HEK293 (cell line): ENCODE measurements around the gene NEGR1.

Source experiments
- CTCF ChIA-PET: fragments of 350-600 bp; formaldehyde crosslinking; extraction: SDS; loops from one replicate; lab custom pipeline; 2021; ENCODE audit warnings: antibody characterized with exemption; lab: Yijun Ruan, JAX
- POLR2A ChIA-PET: fragments of 300-600 bp; formaldehyde crosslinking; extraction: SDS; loops from one replicate; lab custom pipeline; 2020; ENCODE audit warnings: antibody characterized with exemption, inconsistent platforms; lab: Yijun Ruan, JAX
- H3K27ac ChIP-seq: fragments of 200-500 bp; sonication (Bioruptor generic); 2 replicates; pipeline ENCODE4 v1.5.1; 2014; ENCODE audit warnings: low read depth, low read length, control low read depth, inconsistent platforms; ENCODE audit errors: extremely low read depth
- H3K36me3 ChIP-seq, 2 experiments: fragments of 200-500 bp in 1 of 2; sonication (Bioruptor generic) in 1 of 2; 1 replicate in 1 of 2; 2 replicates in 1 of 2; pipeline ENCODE4 v1.5.1; 2014 to 2017; ENCODE audit warnings: inconsistent platforms in 2 of 2, low read length in 2 of 2; ENCODE audit not compliant: control insufficient read depth in 2 of 2, insufficient read depth in 1 of 2
- H3K4me1 ChIP-seq: fragments of 200-500 bp; sonication (Bioruptor generic); 2 replicates; pipeline ENCODE4 v1.5.1; 2014; ENCODE audit warnings: mild to moderate bottlenecking, low read length, inconsistent platforms; ENCODE audit not compliant: control insufficient read depth, insufficient read depth
- H3K4me3 ChIP-seq: 2 replicates; pipeline ENCODE4 v1.5.1; 2011; ENCODE audit warnings: low read depth, mild to moderate bottlenecking, control low read depth, low read length, moderate library complexity
- H3K9me3 ChIP-seq: fragments of 200-500 bp; sonication (Bioruptor generic); 2 replicates; pipeline ENCODE4 v1.5.1; 2014; ENCODE audit warnings: low read depth, low read length, inconsistent platforms; ENCODE audit not compliant: control insufficient read depth, insufficient read depth
- MZF1 ChIP-seq: fragments of 450-650 bp; formaldehyde crosslinking; IDR thresholded peaks from 2 replicates; pipeline ENCODE4 v1.5.1; 2017; ENCODE audit warnings: missing biosample characterization, missing genetic modification characterization, borderline replicate concordance
- SALL2 ChIP-seq: fragments of 450-650 bp; formaldehyde crosslinking; IDR thresholded peaks from 2 replicates; pipeline ENCODE4 v1.5.0; 2017; ENCODE audit warnings: missing biosample characterization, mild to moderate bottlenecking, missing genetic modification characterization, borderline replicate concordance
- ZBTB1 ChIP-seq: fragments of 450-650 bp; formaldehyde crosslinking; IDR thresholded peaks from 2 replicates; pipeline ENCODE4 v1.5.1; 2016; ENCODE audit warnings: missing biosample characterization, missing genetic modification characterization
- ZNF169 ChIP-seq: fragments of 450-650 bp; formaldehyde crosslinking; IDR thresholded peaks from 2 replicates; pipeline ENCODE4 v1.5.1; 2016; ENCODE audit warnings: missing biosample characterization, missing genetic modification characterization
- ZNF184 ChIP-seq: fragments of 450-650 bp; IDR thresholded peaks from 2 replicates; pipeline ENCODE4 v1.5.1; 2018; ENCODE audit warnings: missing biosample characterization, mild to moderate bottlenecking, missing genetic modification characterization
- ZNF202 ChIP-seq: fragments of 450-650 bp; formaldehyde crosslinking; IDR thresholded peaks from 2 replicates; pipeline ENCODE4 v1.5.1; 2016; ENCODE audit warnings: missing biosample characterization, missing genetic modification characterization, borderline replicate concordance
- ZNF747 ChIP-seq: fragments of 450-650 bp; formaldehyde crosslinking; IDR thresholded peaks from 2 replicates; pipeline ENCODE4 v1.5.1; 2016; ENCODE audit warnings: missing biosample characterization, missing genetic modification characterization
- ZNF76 ChIP-seq: fragments of 450-650 bp; formaldehyde crosslinking; IDR thresholded peaks from 2 replicates; pipeline ENCODE4; 2016; ENCODE audit warnings: low read depth, missing biosample characterization, missing genetic modification characterization, borderline replicate concordance
- ZNF777 ChIP-seq: fragments of 450-650 bp; formaldehyde crosslinking; IDR thresholded peaks from 2 replicates; pipeline ENCODE4 v1.5.1; 2017; ENCODE audit warnings: missing biosample characterization, missing genetic modification characterization, borderline replicate concordance
- TF ChIP-seq, protein P1 (sequence below): fragments of 450-650 bp; formaldehyde crosslinking; IDR thresholded peaks from 2 replicates; pipeline ENCODE4 v1.5.1; 2017; ENCODE audit warnings: missing biosample characterization, missing genetic modification characterization
- TF ChIP-seq, protein P2 (sequence below): fragments of 450-650 bp; formaldehyde crosslinking; IDR thresholded peaks from 2 replicates; pipeline ENCODE4 v1.5.1; 2016; ENCODE audit warnings: missing biosample characterization, missing genetic modification characterization
- TF ChIP-seq, protein P3 (sequence below): sonication (generic); formaldehyde crosslinking; IDR thresholded peaks from 2 replicates; pipeline ENCODE4 v1.8.1; 2022; ENCODE audit warnings: mild to moderate bottlenecking, moderate library complexity, missing genetic modification reagents
- TF ChIP-seq, protein P4 (sequence below): fragments of 450-650 bp; formaldehyde crosslinking; IDR thresholded peaks from 2 replicates; pipeline ENCODE4 v1.5.1; 2017; ENCODE audit warnings: missing biosample characterization, missing genetic modification characterization
- TF ChIP-seq, protein P5 (sequence below): fragments of 450-650 bp; IDR thresholded peaks from 2 replicates; pipeline ENCODE4 v1.5.1; 2018; ENCODE audit warnings: missing biosample characterization, missing genetic modification characterization
- TF ChIP-seq, protein P6 (sequence below): fragments of 450-650 bp; formaldehyde crosslinking; IDR thresholded peaks from 2 replicates; pipeline ENCODE4; 2016; ENCODE audit warnings: missing biosample characterization, missing genetic modification characterization
- TF ChIP-seq, protein P7 (sequence below): fragments of 450-650 bp; formaldehyde crosslinking; IDR thresholded peaks from 2 replicates; pipeline ENCODE4 v1.5.1; 2016; ENCODE audit warnings: missing biosample characterization, missing genetic modification characterization
- TF ChIP-seq, protein P8 (sequence below): fragments of 450-650 bp; formaldehyde crosslinking; IDR thresholded peaks from 2 replicates; pipeline ENCODE4 v1.5.1; 2016; ENCODE audit warnings: missing biosample characterization, missing genetic modification characterization, low read depth
- TF ChIP-seq, protein P9 (sequence below): fragments of 450-650 bp; formaldehyde crosslinking; IDR thresholded peaks from 2 replicates; pipeline ENCODE4 v1.5.1; 2016; ENCODE audit warnings: missing biosample characterization, missing genetic modification characterization

Gene NEGR1

DNA sequence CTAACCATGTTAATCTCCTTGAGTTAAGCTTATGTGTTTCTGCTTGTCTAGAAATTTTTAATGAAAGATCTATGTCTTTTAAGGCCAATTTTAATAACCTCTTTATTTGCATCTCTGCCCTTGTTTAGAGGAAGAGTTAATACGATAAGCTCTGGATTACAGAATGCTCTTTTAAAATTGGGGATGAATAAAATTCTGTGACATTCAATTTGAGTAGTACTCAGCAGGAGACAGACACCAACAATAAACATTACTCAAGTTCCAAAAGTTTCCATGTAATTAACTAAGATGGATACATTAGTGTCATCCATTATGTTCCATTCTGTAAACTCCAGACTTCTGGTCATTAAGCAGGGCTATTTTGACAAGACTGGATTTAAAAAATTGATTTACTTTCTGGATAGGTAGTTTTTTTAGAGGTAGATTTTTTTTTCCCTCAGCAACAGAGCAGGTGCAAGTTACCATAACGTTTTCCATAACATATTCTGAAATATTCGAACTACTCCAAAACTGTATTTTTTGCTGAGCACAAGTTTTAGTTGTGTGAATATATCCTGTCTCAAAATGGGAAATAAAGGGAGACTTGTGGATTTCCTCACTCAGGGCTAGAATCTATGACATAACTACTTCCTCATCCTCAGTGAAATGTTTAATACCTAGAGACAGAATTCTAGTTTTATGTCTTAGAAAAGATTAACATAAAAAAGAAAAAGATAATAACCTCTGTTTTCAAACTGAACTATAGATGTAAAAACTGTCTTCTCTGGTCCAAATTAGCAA is 221.7 kb downstream of the NEGR1 start:
- no peak overlapping the region for H3K27ac ChIP-seq
- TF ChIP-seq, protein P1, sequence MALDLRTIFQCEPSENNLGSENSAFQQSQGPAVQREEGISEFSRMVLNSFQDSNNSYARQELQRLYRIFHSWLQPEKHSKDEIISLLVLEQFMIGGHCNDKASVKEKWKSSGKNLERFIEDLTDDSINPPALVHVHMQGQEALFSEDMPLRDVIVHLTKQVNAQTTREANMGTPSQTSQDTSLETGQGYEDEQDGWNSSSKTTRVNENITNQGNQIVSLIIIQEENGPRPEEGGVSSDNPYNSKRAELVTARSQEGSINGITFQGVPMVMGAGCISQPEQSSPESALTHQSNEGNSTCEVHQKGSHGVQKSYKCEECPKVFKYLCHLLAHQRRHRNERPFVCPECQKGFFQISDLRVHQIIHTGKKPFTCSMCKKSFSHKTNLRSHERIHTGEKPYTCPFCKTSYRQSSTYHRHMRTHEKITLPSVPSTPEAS (tag by site-specific recombination), result no peak

DNA sequence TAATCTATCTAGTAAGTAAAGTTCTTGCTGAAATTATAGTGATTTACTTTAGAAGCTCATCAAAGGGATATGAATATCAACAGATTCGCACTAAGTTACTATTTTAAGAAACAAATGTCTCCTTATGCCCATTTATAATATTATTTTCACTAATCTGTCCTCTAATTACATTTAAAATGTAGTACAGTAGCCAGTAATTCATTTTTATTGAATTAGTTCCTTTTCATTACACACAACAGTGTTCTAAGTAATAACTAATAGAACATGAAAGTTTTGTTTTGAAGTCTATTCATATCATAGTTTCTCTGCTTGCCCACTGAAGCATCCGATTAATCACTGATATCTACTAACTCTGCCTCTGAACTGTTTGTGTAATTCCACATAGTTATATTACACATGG is 225.8 kb downstream of the NEGR1 start:
- no peak overlapping the region for H3K27ac ChIP-seq
- no peaks in the 10 kb centered on the region for H3K4me1 ChIP-seq
- CTCF ChIA-PET, result interaction anchor here (1.0 kb wide), 1 partner anchor 19 kb away, joined by 4 read pairs; no protein-coding TSS in a partner anchor
- H3K36me3 ChIP-seq, result no peaks in the 10 kb centered on the region
- no peak overlapping the region for H3K4me3 ChIP-seq
- no peaks in the 10 kb centered on the region for H3K9me3 ChIP-seq
- POLR2A ChIA-PET, result no interaction called here
- no peak for TF ChIP-seq ZNF169 (tag by site-specific recombination)
- TF ChIP-seq, protein P2, sequence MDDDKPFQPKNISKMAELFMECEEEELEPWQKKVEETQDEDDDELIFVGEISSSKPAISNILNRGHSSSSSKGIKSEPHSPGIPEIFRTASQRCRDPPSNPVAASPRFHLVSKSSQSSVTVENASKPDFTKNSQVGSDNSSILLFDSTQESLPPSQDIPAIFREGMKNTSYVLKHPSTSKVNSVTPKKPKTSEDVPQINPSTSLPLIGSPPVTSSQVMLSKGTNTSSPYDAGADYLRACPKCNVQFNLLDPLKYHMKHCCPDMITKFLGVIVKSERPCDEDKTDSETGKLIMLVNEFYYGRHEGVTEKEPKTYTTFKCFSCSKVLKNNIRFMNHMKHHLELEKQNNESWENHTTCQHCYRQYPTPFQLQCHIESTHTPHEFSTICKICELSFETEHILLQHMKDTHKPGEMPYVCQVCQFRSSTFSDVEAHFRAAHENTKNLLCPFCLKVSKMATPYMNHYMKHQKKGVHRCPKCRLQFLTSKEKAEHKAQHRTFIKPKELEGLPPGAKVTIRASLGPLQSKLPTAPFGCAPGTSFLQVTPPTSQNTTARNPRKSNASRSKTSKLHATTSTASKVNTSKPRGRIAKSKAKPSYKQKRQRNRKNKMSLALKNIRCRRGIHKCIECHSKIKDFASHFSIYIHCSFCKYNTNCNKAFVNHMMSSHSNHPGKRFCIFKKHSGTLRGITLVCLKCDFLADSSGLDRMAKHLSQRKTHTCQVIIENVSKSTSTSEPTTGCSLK (tag by site-specific recombination), result no peak
- TF ChIP-seq, protein P3, sequence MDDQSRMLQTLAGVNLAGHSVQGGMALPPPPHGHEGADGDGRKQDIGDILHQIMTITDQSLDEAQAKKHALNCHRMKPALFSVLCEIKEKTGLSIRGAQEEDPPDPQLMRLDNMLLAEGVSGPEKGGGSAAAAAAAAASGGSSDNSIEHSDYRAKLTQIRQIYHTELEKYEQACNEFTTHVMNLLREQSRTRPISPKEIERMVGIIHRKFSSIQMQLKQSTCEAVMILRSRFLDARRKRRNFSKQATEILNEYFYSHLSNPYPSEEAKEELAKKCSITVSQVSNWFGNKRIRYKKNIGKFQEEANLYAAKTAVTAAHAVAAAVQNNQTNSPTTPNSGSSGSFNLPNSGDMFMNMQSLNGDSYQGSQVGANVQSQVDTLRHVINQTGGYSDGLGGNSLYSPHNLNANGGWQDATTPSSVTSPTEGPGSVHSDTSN (CRISPR knock-in tag), result no peak
- TF ChIP-seq ZNF184, result no peak
- TF ChIP-seq, protein P4, sequence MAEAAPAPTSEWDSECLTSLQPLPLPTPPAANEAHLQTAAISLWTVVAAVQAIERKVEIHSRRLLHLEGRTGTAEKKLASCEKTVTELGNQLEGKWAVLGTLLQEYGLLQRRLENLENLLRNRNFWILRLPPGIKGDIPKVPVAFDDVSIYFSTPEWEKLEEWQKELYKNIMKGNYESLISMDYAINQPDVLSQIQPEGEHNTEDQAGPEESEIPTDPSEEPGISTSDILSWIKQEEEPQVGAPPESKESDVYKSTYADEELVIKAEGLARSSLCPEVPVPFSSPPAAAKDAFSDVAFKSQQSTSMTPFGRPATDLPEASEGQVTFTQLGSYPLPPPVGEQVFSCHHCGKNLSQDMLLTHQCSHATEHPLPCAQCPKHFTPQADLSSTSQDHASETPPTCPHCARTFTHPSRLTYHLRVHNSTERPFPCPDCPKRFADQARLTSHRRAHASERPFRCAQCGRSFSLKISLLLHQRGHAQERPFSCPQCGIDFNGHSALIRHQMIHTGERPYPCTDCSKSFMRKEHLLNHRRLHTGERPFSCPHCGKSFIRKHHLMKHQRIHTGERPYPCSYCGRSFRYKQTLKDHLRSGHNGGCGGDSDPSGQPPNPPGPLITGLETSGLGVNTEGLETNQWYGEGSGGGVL (tag by site-specific recombination), result no peak
- TF ChIP-seq, protein P5, sequence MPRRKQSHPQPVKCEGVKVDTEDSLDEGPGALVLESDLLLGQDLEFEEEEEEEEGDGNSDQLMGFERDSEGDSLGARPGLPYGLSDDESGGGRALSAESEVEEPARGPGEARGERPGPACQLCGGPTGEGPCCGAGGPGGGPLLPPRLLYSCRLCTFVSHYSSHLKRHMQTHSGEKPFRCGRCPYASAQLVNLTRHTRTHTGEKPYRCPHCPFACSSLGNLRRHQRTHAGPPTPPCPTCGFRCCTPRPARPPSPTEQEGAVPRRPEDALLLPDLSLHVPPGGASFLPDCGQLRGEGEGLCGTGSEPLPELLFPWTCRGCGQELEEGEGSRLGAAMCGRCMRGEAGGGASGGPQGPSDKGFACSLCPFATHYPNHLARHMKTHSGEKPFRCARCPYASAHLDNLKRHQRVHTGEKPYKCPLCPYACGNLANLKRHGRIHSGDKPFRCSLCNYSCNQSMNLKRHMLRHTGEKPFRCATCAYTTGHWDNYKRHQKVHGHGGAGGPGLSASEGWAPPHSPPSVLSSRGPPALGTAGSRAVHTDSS (tag by site-specific recombination), result no peak
- TF ChIP-seq, protein P6, sequence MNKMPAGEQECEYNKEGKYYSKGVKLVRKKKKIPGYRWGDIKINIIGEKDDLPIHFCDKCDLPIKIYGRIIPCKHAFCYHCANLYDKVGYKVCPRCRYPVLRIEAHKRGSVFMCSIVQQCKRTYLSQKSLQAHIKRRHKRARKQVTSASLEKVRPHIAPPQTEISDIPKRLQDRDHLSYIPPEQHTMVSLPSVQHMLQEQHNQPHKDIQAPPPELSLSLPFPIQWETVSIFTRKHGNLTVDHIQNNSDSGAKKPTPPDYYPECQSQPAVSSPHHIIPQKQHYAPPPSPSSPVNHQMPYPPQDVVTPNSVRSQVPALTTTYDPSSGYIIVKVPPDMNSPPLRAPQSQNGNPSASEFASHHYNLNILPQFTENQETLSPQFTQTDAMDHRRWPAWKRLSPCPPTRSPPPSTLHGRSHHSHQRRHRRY (tag by site-specific recombination), result no peak
- no peak for TF ChIP-seq ZNF747
- TF ChIP-seq, protein P7, sequence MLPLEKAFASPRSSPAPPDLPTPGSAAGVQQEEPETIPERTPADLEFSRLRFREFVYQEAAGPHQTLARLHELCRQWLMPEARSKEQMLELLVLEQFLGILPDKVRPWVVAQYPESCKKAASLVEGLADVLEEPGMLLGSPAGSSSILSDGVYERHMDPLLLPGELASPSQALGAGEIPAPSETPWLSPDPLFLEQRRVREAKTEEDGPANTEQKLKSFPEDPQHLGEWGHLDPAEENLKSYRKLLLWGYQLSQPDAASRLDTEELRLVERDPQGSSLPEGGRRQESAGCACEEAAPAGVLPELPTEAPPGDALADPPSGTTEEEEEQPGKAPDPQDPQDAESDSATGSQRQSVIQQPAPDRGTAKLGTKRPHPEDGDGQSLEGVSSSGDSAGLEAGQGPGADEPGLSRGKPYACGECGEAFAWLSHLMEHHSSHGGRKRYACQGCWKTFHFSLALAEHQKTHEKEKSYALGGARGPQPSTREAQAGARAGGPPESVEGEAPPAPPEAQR (tag by site-specific recombination), result no peak
- no peak for TF ChIP-seq ZNF777
- TF ChIP-seq, protein P8, sequence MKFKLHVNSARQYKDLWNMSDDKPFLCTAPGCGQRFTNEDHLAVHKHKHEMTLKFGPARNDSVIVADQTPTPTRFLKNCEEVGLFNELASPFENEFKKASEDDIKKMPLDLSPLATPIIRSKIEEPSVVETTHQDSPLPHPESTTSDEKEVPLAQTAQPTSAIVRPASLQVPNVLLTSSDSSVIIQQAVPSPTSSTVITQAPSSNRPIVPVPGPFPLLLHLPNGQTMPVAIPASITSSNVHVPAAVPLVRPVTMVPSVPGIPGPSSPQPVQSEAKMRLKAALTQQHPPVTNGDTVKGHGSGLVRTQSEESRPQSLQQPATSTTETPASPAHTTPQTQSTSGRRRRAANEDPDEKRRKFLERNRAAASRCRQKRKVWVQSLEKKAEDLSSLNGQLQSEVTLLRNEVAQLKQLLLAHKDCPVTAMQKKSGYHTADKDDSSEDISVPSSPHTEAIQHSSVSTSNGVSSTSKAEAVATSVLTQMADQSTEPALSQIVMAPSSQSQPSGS (tag by site-specific recombination), result no peak
- TF ChIP-seq SALL2 (tag by site-specific recombination), result no peak
- no peak for TF ChIP-seq ZBTB1 (tag by site-specific recombination)
- TF ChIP-seq MZF1 (tag by site-specific recombination), result no peak
- TF ChIP-seq, protein P9, sequence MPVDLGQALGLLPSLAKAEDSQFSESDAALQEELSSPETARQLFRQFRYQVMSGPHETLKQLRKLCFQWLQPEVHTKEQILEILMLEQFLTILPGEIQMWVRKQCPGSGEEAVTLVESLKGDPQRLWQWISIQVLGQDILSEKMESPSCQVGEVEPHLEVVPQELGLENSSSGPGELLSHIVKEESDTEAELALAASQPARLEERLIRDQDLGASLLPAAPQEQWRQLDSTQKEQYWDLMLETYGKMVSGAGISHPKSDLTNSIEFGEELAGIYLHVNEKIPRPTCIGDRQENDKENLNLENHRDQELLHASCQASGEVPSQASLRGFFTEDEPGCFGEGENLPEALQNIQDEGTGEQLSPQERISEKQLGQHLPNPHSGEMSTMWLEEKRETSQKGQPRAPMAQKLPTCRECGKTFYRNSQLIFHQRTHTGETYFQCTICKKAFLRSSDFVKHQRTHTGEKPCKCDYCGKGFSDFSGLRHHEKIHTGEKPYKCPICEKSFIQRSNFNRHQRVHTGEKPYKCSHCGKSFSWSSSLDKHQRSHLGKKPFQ (tag by site-specific recombination), result no peak
- no peak for TF ChIP-seq ZNF76
- TF ChIP-seq ZNF202, result no peak

More for the DNA sequence above, 221.7 kb downstream of the NEGR1 start:
- Histone ChIP-seq H3K9me3 (no peaks in the 10 kb centered on the region), H3K4me1 (no peaks in the 10 kb centered on the region), H3K36me3 (no peaks in the 10 kb centered on the region), H3K4me3 (no peak overlapping the region)
- CTCF ChIA-PET, result no interaction called here
- POLR2A ChIA-PET, result no interaction called here
